ENCODE data around the gene HNRNPA3. TPM values are rescaled to one million over a fixed set of nuclear protein-coding genes. Genes with fewer than 3 reads are reported as not detected.

Gene HNRNPA3
- total RNA-seq, 1 experiment from 2014 or later, result 328 TPM

DNA sequence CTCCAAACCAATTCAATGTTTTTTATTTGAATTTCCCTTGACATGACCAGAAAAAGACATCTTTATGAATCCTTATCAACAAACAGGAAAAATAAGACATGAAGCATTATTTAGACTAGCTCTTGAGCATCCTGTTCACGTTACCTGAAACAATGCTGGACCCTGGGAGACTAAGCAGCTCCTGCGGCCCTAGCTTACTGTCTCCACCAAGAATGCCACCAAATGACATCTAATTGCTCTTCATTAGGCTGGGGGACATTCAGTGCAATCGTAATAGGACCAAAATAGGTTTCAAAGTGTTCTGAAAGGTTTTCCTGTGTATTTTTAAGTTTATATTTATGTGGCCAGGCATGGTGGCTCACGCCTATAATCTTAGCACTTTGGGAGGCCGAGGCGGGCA lies 26.5 kb downstream of the HNRNPA3 start:
- peaks cover 39 to 44% of the 10 kb centered on the region in 2 experiments for H3K4me1 ChIP-seq (ENCODE audit: control insufficient read depth in 1 of 2, insufficient read depth in 2 of 2, low read length in 2 of 2)
- intact Hi-C loops (cut with micrococcal nuclease), result no loop called here
- H3K79me2 ChIP-seq (ENCODE audit: insufficient read depth, low read length), result peaks cover 100% of the 10 kb centered on the region
- RAD21 ChIA-PET (ENCODE audit: low non-redundant PET in 1 of 2, low total read pairs in 2 of 2, uncharacterized antibody in 2 of 2, unreplicated experiment in 2 of 2), result no interaction called here
- H3K27ac ChIP-seq (ENCODE audit: low read depth, low read length), result no peak overlapping the region
- no peak overlapping the region for H3K4me3 ChIP-seq (replicated peaks in 1 of 2; ENCODE audit: low read depth in 1 of 2, low read length in 2 of 2)
- peaks cover 1 to 6% of the 10 kb centered on the region in 2 experiments; a peak in 2 of 4 replicates for H3K36me3 ChIP-seq (ENCODE audit: control insufficient read depth in 1 of 2, insufficient read depth in 2 of 2, low read length in 2 of 2)
- CTCF ChIA-PET, result interaction anchor here (1.8 kb wide), 1 partner anchor 75 kb away, joined by 5 read pairs; no protein-coding TSS in a partner anchor
- BruUV-seq (replicated peaks), result no TSS peak
- TF ChIP-seq, protein P1, sequence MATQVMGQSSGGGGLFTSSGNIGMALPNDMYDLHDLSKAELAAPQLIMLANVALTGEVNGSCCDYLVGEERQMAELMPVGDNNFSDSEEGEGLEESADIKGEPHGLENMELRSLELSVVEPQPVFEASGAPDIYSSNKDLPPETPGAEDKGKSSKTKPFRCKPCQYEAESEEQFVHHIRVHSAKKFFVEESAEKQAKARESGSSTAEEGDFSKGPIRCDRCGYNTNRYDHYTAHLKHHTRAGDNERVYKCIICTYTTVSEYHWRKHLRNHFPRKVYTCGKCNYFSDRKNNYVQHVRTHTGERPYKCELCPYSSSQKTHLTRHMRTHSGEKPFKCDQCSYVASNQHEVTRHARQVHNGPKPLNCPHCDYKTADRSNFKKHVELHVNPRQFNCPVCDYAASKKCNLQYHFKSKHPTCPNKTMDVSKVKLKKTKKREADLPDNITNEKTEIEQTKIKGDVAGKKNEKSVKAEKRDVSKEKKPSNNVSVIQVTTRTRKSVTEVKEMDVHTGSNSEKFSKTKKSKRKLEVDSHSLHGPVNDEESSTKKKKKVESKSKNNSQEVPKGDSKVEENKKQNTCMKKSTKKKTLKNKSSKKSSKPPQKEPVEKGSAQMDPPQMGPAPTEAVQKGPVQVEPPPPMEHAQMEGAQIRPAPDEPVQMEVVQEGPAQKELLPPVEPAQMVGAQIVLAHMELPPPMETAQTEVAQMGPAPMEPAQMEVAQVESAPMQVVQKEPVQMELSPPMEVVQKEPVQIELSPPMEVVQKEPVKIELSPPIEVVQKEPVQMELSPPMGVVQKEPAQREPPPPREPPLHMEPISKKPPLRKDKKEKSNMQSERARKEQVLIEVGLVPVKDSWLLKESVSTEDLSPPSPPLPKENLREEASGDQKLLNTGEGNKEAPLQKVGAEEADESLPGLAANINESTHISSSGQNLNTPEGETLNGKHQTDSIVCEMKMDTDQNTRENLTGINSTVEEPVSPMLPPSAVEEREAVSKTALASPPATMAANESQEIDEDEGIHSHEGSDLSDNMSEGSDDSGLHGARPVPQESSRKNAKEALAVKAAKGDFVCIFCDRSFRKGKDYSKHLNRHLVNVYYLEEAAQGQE (IDR thresholded peaks at IDR 0.05; ENCODE audit: low read depth), result no peak
- TF ChIP-seq RAD21 (IDR thresholded peaks at IDR 0.05; ENCODE audit: low read depth) (no peak), POLR2A (IDR thresholded peaks at IDR 0.05; ENCODE audit: borderline replicate concordance, extremely low read depth, insufficient read depth, insufficient read length) (no peak), SRF (IDR thresholded peaks at IDR 0.05; ENCODE audit: low read depth) (no peak), ELF1 (IDR thresholded peaks at IDR 0.05; ENCODE audit: borderline replicate concordance, low read depth) (no peak), TCF7L2 (IDR thresholded peaks at IDR 0.05; ENCODE audit: borderline replicate concordance, extremely low read depth, insufficient read depth, insufficient read length) (no peak)
- H3K9me2 ChIP-seq (ENCODE audit: insufficient read depth), result no peaks in the 10 kb centered on the region
- no peak overlapping the region for H3K4me2 ChIP-seq (ENCODE audit: low read length)
- no peak overlapping the region for H3K9ac ChIP-seq (ENCODE audit: low read length)
- POLR2A ChIA-PET, result interaction anchor here (1.3 to 2.1 kb wide), 2 partner anchors 15 to 26 kb away, joined by 3 to 4 read pairs; partner anchors contain the start of gene NFE2L2
- H3K9me3 ChIP-seq (ENCODE audit: control insufficient read depth in 1 of 2, insufficient read depth in 1 of 2, low read depth in 1 of 2, low read length in 2 of 2), result no peaks in the 10 kb centered on the region
- peaks cover 7% of the 10 kb centered on the region; the same call in 1 of the 2 replicates for H4K20me1 ChIP-seq (ENCODE audit: insufficient read depth)
- ATAC-seq, result no peak
- H2AFZ ChIP-seq (ENCODE audit: low read depth, low read length, poor library complexity, severe bottlenecking), result no peak overlapping the region
- DNase-seq (ENCODE audit: low read depth, low spot score), result no peak
- H3K27me3 ChIP-seq (ENCODE audit: insufficient read depth, low read length), result no peaks in the 10 kb centered on the region
